ENCODE data around the gene ATP8B4.

DNA sequence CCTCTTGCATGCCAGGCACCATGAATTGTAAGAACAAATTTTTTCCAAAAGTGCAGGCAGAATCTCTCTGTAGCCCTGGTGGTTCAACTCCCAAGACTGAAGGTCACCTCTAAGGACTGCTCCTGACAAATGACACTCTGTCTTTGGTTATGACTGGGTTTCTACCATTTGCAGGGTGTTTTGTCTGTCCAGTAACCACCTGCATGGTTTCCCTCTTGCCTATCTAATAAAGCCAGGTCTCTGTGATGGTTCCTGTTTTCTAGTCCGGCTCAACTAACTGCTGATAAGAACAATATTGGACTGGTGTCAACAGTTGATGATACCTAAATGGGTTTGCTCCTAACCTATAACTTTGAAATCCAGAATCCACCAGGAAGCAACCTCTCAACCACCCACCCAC is 43.7 kb downstream of the ATP8B4 start:
- TF ChIP-seq GATA2 (IDR thresholded peaks at IDR 0.05; ENCODE audit: insufficient read depth, insufficient read length, low read depth, low read length), result no peak
- TF ChIP-seq, protein P1, sequence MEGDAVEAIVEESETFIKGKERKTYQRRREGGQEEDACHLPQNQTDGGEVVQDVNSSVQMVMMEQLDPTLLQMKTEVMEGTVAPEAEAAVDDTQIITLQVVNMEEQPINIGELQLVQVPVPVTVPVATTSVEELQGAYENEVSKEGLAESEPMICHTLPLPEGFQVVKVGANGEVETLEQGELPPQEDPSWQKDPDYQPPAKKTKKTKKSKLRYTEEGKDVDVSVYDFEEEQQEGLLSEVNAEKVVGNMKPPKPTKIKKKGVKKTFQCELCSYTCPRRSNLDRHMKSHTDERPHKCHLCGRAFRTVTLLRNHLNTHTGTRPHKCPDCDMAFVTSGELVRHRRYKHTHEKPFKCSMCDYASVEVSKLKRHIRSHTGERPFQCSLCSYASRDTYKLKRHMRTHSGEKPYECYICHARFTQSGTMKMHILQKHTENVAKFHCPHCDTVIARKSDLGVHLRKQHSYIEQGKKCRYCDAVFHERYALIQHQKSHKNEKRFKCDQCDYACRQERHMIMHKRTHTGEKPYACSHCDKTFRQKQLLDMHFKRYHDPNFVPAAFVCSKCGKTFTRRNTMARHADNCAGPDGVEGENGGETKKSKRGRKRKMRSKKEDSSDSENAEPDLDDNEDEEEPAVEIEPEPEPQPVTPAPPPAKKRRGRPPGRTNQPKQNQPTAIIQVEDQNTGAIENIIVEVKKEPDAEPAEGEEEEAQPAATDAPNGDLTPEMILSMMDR (IDR thresholded peaks at IDR 0.05; ENCODE audit: extremely low read depth in 1 of 2, insufficient read depth in 1 of 2, low read depth in 1 of 2, low read length in 2 of 2), result no peak
- TF ChIP-seq MYC (IDR thresholded peaks at IDR 0.05; ENCODE audit: low read depth, low read length), result no peak
- no peak for TF ChIP-seq JUN (IDR thresholded peaks at IDR 0.05; ENCODE audit: borderline replicate concordance, insufficient read depth, insufficient read length, low read depth)
- no peak for TF ChIP-seq POLR2A (IDR thresholded peaks at IDR 0.05; ENCODE audit: low read depth, low read length)
- no peak for TF ChIP-seq EZH2 (IDR thresholded peaks at IDR 0.05; ENCODE audit: borderline replicate concordance, low read depth, low read length, severe bottlenecking)
- TF ChIP-seq, protein P2, sequence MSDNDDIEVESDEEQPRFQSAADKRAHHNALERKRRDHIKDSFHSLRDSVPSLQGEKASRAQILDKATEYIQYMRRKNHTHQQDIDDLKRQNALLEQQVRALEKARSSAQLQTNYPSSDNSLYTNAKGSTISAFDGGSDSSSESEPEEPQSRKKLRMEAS (IDR thresholded peaks at IDR 0.05; ENCODE audit: insufficient read depth, insufficient read length), result no peak
- TF ChIP-seq POLR2AphosphoS5 (IDR thresholded peaks at IDR 0.05; ENCODE audit: insufficient read depth, low read depth, low read length), result no peak

Measured in endothelial cell of umbilical vein (primary cell).